PFSK-1 (cell line): Measurements from ENCODE around the gene HIVEP2.

ENCODE experiments used
- FOXP2 ChIP-seq: optimal IDR thresholded peaks from 2 replicates; pipeline ENCODE3; 2011; ENCODE audit warnings: borderline replicate concordance, control low read depth, inconsistent platforms; ENCODE audit not compliant: insufficient read depth; ENCODE audit errors: extremely low read length, extremely low read depth
- POLR2AphosphoS5 ChIP-seq: IDR thresholded peaks from 2 replicates; pipeline ENCODE4 v1.6.1; 2012; ENCODE audit warnings: low read depth, mild to moderate bottlenecking, control low read depth, low read length, moderate library complexity

- TF ChIP-seq FOXP2, result no peak
- no peak for TF ChIP-seq POLR2AphosphoS5
These were observed 121.6 kb downstream of the HIVEP2 start for GRCh38 chr6:142823256-142823902.
